Measurements from ENCODE around the gene CREB3L2.
A peak's percentile ranks its signal among the peaks of the same experiment; 100 is the strongest.

The CREB3L2 gene

GRCh38 chr7:137965942-137966640, 35.8 kb downstream of the CREB3L2 start:
- FAIRE-seq: no peak

GRCh38 chr7:137964824-137965545, 36.9 kb downstream of the CREB3L2 start:
- TF ChIP-seq POLR2A (IDR thresholded peaks at IDR 0.05; ENCODE audit: low read depth, low read length) (no peak), TAF1 (IDR thresholded peaks at IDR 0.05; ENCODE audit: borderline replicate concordance, low read depth, low read length) (no peak), POLR2AphosphoS5 (IDR thresholded peaks at IDR 0.05; ENCODE audit: low read depth, low read length) (no peak)
- DNase-seq (ENCODE audit: insufficient read length): no peak
- no peak for FAIRE-seq

More at GRCh38 chr7:137965942-137966640, 35.8 kb downstream of the CREB3L2 start:
- TF ChIP-seq POLR2AphosphoS5 (IDR thresholded peaks at IDR 0.05; ENCODE audit: low read depth, low read length) (no peak), POLR2A (IDR thresholded peaks at IDR 0.05; ENCODE audit: low read depth, low read length) (no peak), TAF1 (IDR thresholded peaks at IDR 0.05; ENCODE audit: borderline replicate concordance, low read depth, low read length) (no peak)
- DNase-seq (ENCODE audit: insufficient read length): no peak

GRCh38 chr7:137962875-137963507, 38.9 kb downstream of the CREB3L2 start:
- TF ChIP-seq POLR2AphosphoS5 (IDR thresholded peaks at IDR 0.05; ENCODE audit: low read depth, low read length) (no peak), POLR2A (IDR thresholded peaks at IDR 0.05; ENCODE audit: low read depth, low read length) (no peak), TAF1 (IDR thresholded peaks at IDR 0.05; ENCODE audit: borderline replicate concordance, low read depth, low read length) (no peak)
- DNase-seq (ENCODE audit: insufficient read length) (no peak), FAIRE-seq (no peak)

- DNase-seq (ENCODE audit: insufficient read length): no peak
- FAIRE-seq: no peak
- no peak for TF ChIP-seq TAF1 (IDR thresholded peaks at IDR 0.05; ENCODE audit: borderline replicate concordance, low read depth, low read length)
- TF ChIP-seq POLR2A (IDR thresholded peaks at IDR 0.05; ENCODE audit: low read depth, low read length): no peak
- TF ChIP-seq POLR2AphosphoS5 (IDR thresholded peaks at IDR 0.05; ENCODE audit: low read depth, low read length): no peak
Measured at GRCh38 chr7:137962491-137962874, 39.4 kb downstream of the CREB3L2 start.

- FAIRE-seq (no peak), DNase-seq (ENCODE audit: insufficient read length) (no peak)
- no peak for TF ChIP-seq POLR2A (IDR thresholded peaks at IDR 0.05; ENCODE audit: low read depth, low read length)
- TF ChIP-seq TAF1 (IDR thresholded peaks at IDR 0.05; ENCODE audit: borderline replicate concordance, low read depth, low read length): no peak
- no peak for TF ChIP-seq POLR2AphosphoS5 (IDR thresholded peaks at IDR 0.05; ENCODE audit: low read depth, low read length)
Measured at GRCh38 chr7:137961200-137962177, 40.4 kb downstream of the CREB3L2 start.

- TF ChIP-seq POLR2AphosphoS5 (IDR thresholded peaks at IDR 0.05; ENCODE audit: low read depth, low read length) (no peak), POLR2A (IDR thresholded peaks at IDR 0.05; ENCODE audit: low read depth, low read length) (no peak), TAF1 (IDR thresholded peaks at IDR 0.05; ENCODE audit: borderline replicate concordance, low read depth, low read length) (no peak)
- DNase-seq (ENCODE audit: insufficient read length) (no peak), FAIRE-seq (no peak)
Measured at GRCh38 chr7:137960020-137960419, 41.9 kb downstream of the CREB3L2 start.

GRCh38 chr7:137958470-137959431, 43.1 kb downstream of the CREB3L2 start:
- FAIRE-seq (peak; percentile 68), DNase-seq (ENCODE audit: insufficient read length) (no peak)

GRCh38 chr7:137957887-137958286, 44.0 kb downstream of the CREB3L2 start:
- no peak for FAIRE-seq
- DNase-seq (ENCODE audit: insufficient read length): no peak
- TF ChIP-seq POLR2AphosphoS5 (IDR thresholded peaks at IDR 0.05; ENCODE audit: low read depth, low read length) (no peak), TAF1 (IDR thresholded peaks at IDR 0.05; ENCODE audit: borderline replicate concordance, low read depth, low read length) (no peak), POLR2A (IDR thresholded peaks at IDR 0.05; ENCODE audit: low read depth, low read length) (no peak)

More at GRCh38 chr7:137958470-137959431, 43.1 kb downstream of the CREB3L2 start:
- TF ChIP-seq POLR2AphosphoS5 (IDR thresholded peaks at IDR 0.05; ENCODE audit: low read depth, low read length) (no peak), POLR2A (IDR thresholded peaks at IDR 0.05; ENCODE audit: low read depth, low read length) (no peak)

GRCh38 chr7:137956591-137956990, 45.3 kb downstream of the CREB3L2 start:
- DNase-seq (ENCODE audit: insufficient read length) (no peak), FAIRE-seq (no peak)
- no peak for TF ChIP-seq TAF1 (IDR thresholded peaks at IDR 0.05; ENCODE audit: borderline replicate concordance, low read depth, low read length)
- no peak for TF ChIP-seq POLR2AphosphoS5 (IDR thresholded peaks at IDR 0.05; ENCODE audit: low read depth, low read length)
- no peak for TF ChIP-seq POLR2A (IDR thresholded peaks at IDR 0.05; ENCODE audit: low read depth, low read length)

- DNase-seq (ENCODE audit: insufficient read length): no peak
- TF ChIP-seq TAF1 (IDR thresholded peaks at IDR 0.05; ENCODE audit: borderline replicate concordance, low read depth, low read length) (no peak), POLR2A (IDR thresholded peaks at IDR 0.05; ENCODE audit: low read depth, low read length) (no peak), POLR2AphosphoS5 (IDR thresholded peaks at IDR 0.05; ENCODE audit: low read depth, low read length) (no peak)
- FAIRE-seq: no peak
Measured at GRCh38 chr7:137956183-137956582, 45.7 kb downstream of the CREB3L2 start.

Measured in GM12892 (cell line).